Vagina (tissue), 2 donors: ENCODE measurements around the gene NUP188. TPM values are rescaled to one million over a fixed set of nuclear protein-coding genes. Genes with fewer than 3 reads are reported as not detected.
"Not testable (repeated sequence)": the region's sequence is repeated elsewhere in the genome, so short reads cannot be mapped to it uniquely, and the experiment has no call there.

Source experiments
- DNase-seq, 2 donors: peaks; one replicate each; pipeline ENCODE4 v3.0.0-alpha.2; 2017; ENCODE audit errors: extremely low spot score in 2 of 2
- H3K27ac ChIP-seq: fragments of 200-600 bp; sonication (generic); one replicate; pipeline ENCODE4 v1.5.1; 2019
- H3K27me3 ChIP-seq: fragments of 200-600 bp; sonication (generic); one replicate; pipeline ENCODE4 v1.5.1; 2019
- H3K36me3 ChIP-seq, 2 donors: fragments of 200-600 bp; sonication (generic); one replicate each; pipeline ENCODE4 v1.5.1; 2017 to 2019
- H3K4me1 ChIP-seq: fragments of 200-600 bp; sonication (generic); one replicate; pipeline ENCODE4 v1.5.1; 2019
- H3K4me3 ChIP-seq, 2 donors: fragments of 200-600 bp; sonication (generic); 1 replicate in 1 of 2; 2 replicates in 1 of 2; pipeline ENCODE4 v1.5.1; 2016 to 2019
- H3K9me3 ChIP-seq: fragments of 200-600 bp; sonication (generic); one replicate; pipeline ENCODE4 v1.5.1; 2019
- POLR2A ChIP-seq, 2 donors: fragments of 450-650 bp; IDR thresholded peaks; one replicate each; pipeline ENCODE4 v1.6.1; 2017; ENCODE audit warnings: antibody characterized with exemption in 2 of 2, mild to moderate bottlenecking in 2 of 2, moderate library complexity in 2 of 2
- POLR2AphosphoS5 ChIP-seq, 2 donors: sonication (generic); formaldehyde crosslinking; IDR thresholded peaks; one replicate each; pipeline ENCODE4 v1.9.0; 2017; ENCODE audit warnings: antibody characterized with exemption in 2 of 2, mild to moderate bottlenecking in 2 of 2, low read depth in 1 of 2; ENCODE audit not compliant: insufficient read depth in 1 of 2
- intact Hi-C: fragments of 100-400 bp; cut with DNase I; formaldehyde crosslinking; loops from one replicate; pipeline ENCODE4 v1.15.1; 2023
- total RNA-seq: library from RNA; depleted of rRNA; stranded (reverse); fragments of >200 nt; gene quantifications from one replicate; pipeline ENCODE4 v1.2.3, GENCODE V29; 2016
- TF ChIP-seq, protein P1 (sequence below), 3 experiments: fragments of 450-650 bp in 2 of 3; fragments of 200-600 bp in 1 of 3; sonication (generic) in 1 of 3; IDR thresholded peaks; one replicate each; pipeline ENCODE4 v1.5.1; 2017 to 2019; ENCODE audit warnings: antibody characterized with exemption in 3 of 3, mild to moderate bottlenecking in 2 of 3, moderate library complexity in 2 of 3

The NUP188 gene
- total RNA-seq, 1 donor from 2014 or later: 69.0 TPM

DNA sequence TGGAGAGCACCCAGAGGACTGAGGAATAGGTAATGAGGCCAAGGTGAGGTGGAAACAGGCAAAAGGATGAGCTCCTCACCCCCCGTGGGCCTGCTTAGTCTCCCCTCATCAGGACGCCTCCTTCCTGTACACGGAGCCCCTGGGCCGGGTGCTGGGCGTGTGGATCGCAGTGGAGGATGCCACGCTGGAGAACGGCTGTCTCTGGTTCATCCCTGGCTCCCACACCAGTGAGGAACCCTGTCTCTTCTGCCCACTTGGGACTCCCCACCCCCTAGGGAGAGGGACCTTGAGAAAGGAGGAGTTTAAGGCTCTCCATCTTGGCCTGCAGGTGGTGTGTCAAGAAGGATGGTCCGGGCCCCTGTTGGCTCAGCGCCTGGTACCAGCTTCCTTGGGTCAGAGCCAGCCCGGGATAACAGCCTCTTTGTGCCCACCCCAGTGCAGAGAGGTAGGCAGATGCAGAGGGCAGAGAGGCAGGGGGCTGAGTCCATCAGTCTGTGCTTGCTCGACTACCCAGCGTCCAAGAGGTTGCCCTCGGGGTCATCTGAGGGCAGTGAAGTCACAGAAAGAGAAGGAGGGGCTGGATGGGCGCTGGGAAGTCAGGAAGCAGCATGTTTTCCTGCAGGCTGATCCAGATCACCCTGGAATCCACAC, 7.1 kb upstream of the NUP188 start:
- intact Hi-C loops: no loop called here
- no peaks in the 10 kb centered on the region for H3K36me3 ChIP-seq
- H3K4me3 ChIP-seq: no peak overlapping the region
- no peak for TF ChIP-seq POLR2A (IDR thresholded peaks at IDR 0.05)
- TF ChIP-seq, protein P1, sequence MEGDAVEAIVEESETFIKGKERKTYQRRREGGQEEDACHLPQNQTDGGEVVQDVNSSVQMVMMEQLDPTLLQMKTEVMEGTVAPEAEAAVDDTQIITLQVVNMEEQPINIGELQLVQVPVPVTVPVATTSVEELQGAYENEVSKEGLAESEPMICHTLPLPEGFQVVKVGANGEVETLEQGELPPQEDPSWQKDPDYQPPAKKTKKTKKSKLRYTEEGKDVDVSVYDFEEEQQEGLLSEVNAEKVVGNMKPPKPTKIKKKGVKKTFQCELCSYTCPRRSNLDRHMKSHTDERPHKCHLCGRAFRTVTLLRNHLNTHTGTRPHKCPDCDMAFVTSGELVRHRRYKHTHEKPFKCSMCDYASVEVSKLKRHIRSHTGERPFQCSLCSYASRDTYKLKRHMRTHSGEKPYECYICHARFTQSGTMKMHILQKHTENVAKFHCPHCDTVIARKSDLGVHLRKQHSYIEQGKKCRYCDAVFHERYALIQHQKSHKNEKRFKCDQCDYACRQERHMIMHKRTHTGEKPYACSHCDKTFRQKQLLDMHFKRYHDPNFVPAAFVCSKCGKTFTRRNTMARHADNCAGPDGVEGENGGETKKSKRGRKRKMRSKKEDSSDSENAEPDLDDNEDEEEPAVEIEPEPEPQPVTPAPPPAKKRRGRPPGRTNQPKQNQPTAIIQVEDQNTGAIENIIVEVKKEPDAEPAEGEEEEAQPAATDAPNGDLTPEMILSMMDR (IDR thresholded peaks at IDR 0.05): no peak
- no peak for TF ChIP-seq POLR2AphosphoS5 (IDR thresholded peaks at IDR 0.05; ENCODE audit: insufficient read depth in 1 of 2, low read depth in 1 of 2)
- H3K4me1 ChIP-seq: no peaks in the 10 kb centered on the region
- no peaks in the 10 kb centered on the region for H3K27me3 ChIP-seq
- no peak for DNase-seq
- no peak overlapping the region for H3K27ac ChIP-seq
- no peaks in the 10 kb centered on the region for H3K9me3 ChIP-seq

DNA sequence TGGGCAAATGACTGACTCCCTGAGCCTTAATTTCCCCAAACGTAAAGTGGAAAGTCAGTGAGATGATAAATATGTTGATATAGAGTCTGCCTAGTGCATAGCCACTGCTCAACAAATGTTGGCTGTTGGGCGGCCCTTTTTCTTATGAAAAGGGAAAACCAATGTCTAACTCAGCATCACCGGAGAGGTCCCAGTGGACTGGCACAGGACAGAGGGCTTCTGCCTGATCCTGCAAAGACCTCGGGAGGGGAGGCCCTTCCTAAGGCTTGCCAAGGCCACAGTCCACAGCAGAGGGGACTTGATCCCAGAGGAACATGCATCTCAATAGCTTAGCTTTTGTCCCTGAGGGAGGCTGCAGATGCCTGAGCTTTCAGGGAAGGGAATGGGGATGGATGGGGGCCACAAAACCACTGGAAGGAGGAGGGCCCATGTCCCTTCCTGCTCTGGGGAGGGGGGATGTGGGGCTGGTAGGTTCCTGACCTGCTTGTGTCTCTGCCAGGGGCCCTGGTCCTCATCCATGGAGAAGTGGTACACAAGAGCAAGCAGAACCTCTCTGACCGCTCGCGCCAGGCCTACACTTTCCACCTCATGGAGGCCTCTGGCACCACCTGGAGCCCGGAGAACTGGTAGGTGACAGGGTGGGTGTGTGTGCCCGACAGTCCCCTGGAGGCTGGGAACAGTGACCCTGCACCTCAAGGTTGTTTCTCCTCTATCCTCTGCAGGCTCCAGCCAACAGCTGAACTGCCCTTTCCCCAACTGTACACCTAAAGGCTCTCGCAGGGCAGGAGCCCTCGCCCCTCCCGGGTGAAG, 6.3 kb upstream of the NUP188 start:
- intact Hi-C loops: no loop called here
- no peaks in the 10 kb centered on the region for H3K9me3 ChIP-seq
- DNase-seq: no peak
- H3K27me3 ChIP-seq: no peaks in the 10 kb centered on the region
- TF ChIP-seq POLR2AphosphoS5 (IDR thresholded peaks at IDR 0.05; ENCODE audit: insufficient read depth in 1 of 2, low read depth in 1 of 2) (no peak), POLR2A (IDR thresholded peaks at IDR 0.05) (no peak)
- TF ChIP-seq, protein P1 (IDR thresholded peaks at IDR 0.05): no peak
- H3K27ac ChIP-seq: peak overlapping the region; percentile 9
- H3K4me3 ChIP-seq: no peak overlapping the region
- H3K4me1 ChIP-seq: peaks cover 4% of the 10 kb centered on the region
- H3K36me3 ChIP-seq: no peaks in the 10 kb centered on the region

DNA sequence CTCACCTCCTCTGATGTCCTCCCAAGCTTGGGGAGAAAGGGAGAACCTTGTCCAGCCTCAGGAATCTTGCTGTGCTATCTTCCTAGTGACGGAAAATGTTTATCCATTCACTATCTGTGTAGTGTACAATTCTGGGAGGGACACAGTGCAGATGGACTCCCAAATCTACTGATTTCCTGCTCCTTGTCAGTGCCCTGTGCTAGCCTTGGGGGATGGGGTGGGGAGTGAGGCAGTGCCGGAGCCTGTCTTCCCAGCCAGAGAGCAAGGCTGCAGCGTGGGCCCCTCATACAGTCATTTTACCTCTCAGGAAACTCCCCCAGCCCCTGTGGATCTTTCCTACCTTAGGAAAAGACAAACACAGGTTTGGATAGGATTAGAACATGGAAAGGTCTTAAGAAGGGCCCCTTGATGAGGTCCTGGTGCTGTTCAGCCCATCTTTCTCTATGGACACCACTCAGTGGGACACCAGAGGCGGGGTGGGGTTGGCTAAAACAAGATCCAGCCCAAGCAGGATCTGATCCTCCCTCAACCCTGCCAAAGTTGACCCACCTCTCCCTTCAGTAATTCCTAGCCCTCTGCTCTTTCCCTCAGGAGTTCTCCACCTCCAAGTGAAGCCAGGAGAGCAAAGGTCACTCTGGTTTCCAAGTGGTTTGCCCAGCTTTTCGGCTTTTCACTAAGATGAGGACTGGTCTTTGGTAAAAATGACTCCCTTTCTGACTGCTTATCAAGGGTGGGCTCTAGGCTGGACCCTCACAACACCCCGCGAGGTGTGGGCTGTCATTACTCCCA, 3.5 kb upstream of the NUP188 start:
- no peak overlapping the region for H3K4me3 ChIP-seq
- no peaks in the 10 kb centered on the region for H3K36me3 ChIP-seq
- H3K4me1 ChIP-seq: peaks cover 18% of the 10 kb centered on the region
- no peaks in the 10 kb centered on the region for H3K27me3 ChIP-seq
- TF ChIP-seq POLR2A (IDR thresholded peaks at IDR 0.05): no peak
- TF ChIP-seq, protein P1 (IDR thresholded peaks at IDR 0.05): no peak
- TF ChIP-seq POLR2AphosphoS5 (IDR thresholded peaks at IDR 0.05; ENCODE audit: insufficient read depth in 1 of 2, low read depth in 1 of 2): no peak
- intact Hi-C loops: no loop called here
- DNase-seq: no peak
- H3K9me3 ChIP-seq: no peaks in the 10 kb centered on the region
- no peak overlapping the region for H3K27ac ChIP-seq

DNA sequence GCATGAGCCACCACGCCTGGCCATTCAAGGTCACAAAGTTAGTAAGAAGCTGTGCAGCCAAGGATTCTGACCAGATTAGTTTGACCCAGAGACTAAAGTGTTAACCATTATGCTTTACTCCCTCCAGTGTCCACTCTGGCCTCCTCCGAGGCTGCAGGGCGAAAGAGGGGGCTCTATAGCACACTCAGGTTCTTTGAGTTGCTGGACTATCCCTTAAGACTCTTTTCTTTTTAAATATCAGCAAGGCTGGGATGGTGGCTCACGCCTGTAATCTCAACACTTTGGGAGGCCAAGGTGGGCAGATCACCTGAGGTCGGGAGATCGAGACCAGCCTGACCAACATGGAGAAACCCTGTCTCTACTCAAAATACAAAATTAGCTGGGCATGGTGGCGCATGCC, 2.5 kb upstream of the NUP188 start:
- DNase-seq, H3K27me3 ChIP-seq, H3K4me3 ChIP-seq, H3K27ac ChIP-seq, intact Hi-C loops, H3K36me3 ChIP-seq, H3K9me3 ChIP-seq: not testable (repeated sequence)
- peaks cover 20% of the 10 kb centered on the region for H3K4me1 ChIP-seq

DNA sequence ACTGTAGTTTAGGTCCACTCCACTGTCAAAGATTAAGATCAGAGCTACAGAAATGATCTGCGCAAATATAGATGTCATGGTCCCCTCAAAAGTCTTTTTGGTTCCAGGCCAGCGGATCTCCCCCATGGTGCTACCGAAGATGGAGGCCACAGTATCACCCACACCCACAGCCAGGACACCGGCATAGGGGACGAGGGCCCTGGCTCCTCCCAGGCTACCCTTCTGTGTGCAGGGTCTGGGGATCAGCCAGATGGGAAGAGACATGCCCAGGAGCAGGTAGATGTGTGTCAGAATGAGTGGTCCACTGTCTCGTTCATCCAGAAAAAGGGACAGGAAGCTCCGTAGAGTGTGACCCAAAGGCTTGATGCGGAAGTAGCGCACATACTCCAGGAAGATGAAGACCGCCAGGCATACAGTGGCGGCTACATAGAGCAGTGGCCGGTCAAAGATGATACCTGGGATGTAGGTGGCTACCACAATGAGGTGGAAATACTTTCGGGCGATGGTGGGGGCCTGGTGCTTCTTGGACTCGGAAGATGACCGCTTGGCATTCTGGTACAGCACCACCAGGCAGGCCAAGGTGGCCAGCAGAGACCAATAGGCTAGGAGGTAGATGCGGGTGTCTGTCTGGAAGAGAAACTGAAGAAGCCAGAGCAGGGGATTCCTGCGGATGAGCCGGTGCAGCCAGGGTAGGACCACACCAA, 1.5 kb upstream of the NUP188 start:
- Histone ChIP-seq H3K27me3 (no peaks in the 10 kb centered on the region), H3K4me3 (no peak overlapping the region), H3K4me1 (peaks cover 20% of the 10 kb centered on the region), H3K9me3 (no peaks in the 10 kb centered on the region), H3K27ac (no peak overlapping the region), H3K36me3 (no peaks in the 10 kb centered on the region)
- intact Hi-C loops: no loop called here
- TF ChIP-seq POLR2A (IDR thresholded peaks at IDR 0.05) (no peak), POLR2AphosphoS5 (IDR thresholded peaks at IDR 0.05; ENCODE audit: insufficient read depth in 1 of 2, low read depth in 1 of 2) (no peak)
- TF ChIP-seq, protein P1 (IDR thresholded peaks at IDR 0.05): no peak
- DNase-seq: no peak
